K562 (cell line): ENCODE measurements around the gene UTS2R. TPM values are rescaled to one million over a fixed set of nuclear protein-coding genes. Genes with fewer than 3 reads are reported as not detected.
A peak's percentile ranks its signal among the peaks of the same experiment; 100 is the strongest.

Source experiments
- CAMTA2 ChIP-seq: fragments of 250-450 bp; sonication (Bioruptor Pico); conservative IDR thresholded peaks from 2 replicates; pipeline ENCODE4 v1.5.1; 2022
- DNMT1 ChIP-seq: fragments of 450-650 bp; IDR thresholded peaks from 2 replicates; pipeline ENCODE4 v1.6.1; 2016; ENCODE audit warnings: antibody characterized with exemption, mild to moderate bottlenecking
- EHMT2 ChIP-seq: fragments of 450-650 bp; IDR thresholded peaks from 2 replicates; pipeline ENCODE4 v1.6.1; 2018; ENCODE audit warnings: antibody characterized with exemption
- ELF4 ChIP-seq: fragments of 450-650 bp; formaldehyde crosslinking; IDR thresholded peaks from 2 replicates; pipeline ENCODE4 v1.4.0; 2022; ENCODE audit warnings: missing genetic modification characterization
- HNRNPK ChIP-seq: fragments of 200-400 bp; formaldehyde crosslinking; IDR thresholded peaks from one replicate; pipeline ENCODE4 v1.6.1; 2018; ENCODE audit warnings: mild to moderate bottlenecking, low read depth, low read length; ENCODE audit not compliant: poor library complexity, severe bottlenecking
- HNRNPUL1 ChIP-seq: fragments of 200-400 bp; formaldehyde crosslinking; IDR thresholded peaks from 2 replicates; pipeline ENCODE4 v1.6.1; 2017; ENCODE audit warnings: low read length
- NR2C2 ChIP-seq, 2 experiments: fragments of 200-800 bp in 1 of 2; sonication (Bioruptor generic) in 1 of 2; sonication (generic) in 1 of 2; formaldehyde crosslinking in 1 of 2; IDR thresholded peaks; 2 replicates each; pipeline versions ENCODE4 v1.6.1 to v1.8.0; 2016 to 2022; ENCODE audit warnings: mild to moderate bottlenecking in 1 of 2, missing compliant biosample characterization in 1 of 2, missing genetic modification characterization in 1 of 2, missing genetic modification reagents in 1 of 2
- RUNX1 ChIP-seq: sonication (generic); IDR thresholded peaks from 2 replicates; pipeline ENCODE4 v1.6.1; 2016; ENCODE audit warnings: antibody characterized with exemption, low read depth
- SMAD4 ChIP-seq: fragments of 250-450 bp; sonication (Bioruptor Pico); conservative IDR thresholded peaks from 2 replicates; pipeline ENCODE4 v1.8.0; 2021; ENCODE audit warnings: inconsistent platforms, mild to moderate bottlenecking, moderate library complexity
- SNAPC5 ChIP-seq: fragments of 250-450 bp; sonication (Bioruptor Pico); IDR thresholded peaks from 2 replicates; pipeline ENCODE4 v1.8.0; 2021; ENCODE audit warnings: moderate library complexity, mild to moderate bottlenecking, inconsistent platforms
- SRSF7 ChIP-seq: fragments of 200-400 bp; formaldehyde crosslinking; optimal IDR thresholded peaks from 2 replicates; pipeline ENCODE3; 2017; ENCODE audit warnings: mild to moderate bottlenecking, low read depth, low read length
- ZBTB11 ChIP-seq, 3 experiments: fragments of 200-800 bp in 1 of 3; fragments of 250-450 bp in 1 of 3; fragments of 450-650 bp in 1 of 3; sonication (Bioruptor Pico) in 1 of 3; sonication (Bioruptor generic) in 1 of 3; formaldehyde crosslinking in 1 of 3; IDR thresholded peaks; 2 replicates each; pipeline versions ENCODE4 v1.6.1 to v1.8.0; 2016 to 2022; ENCODE audit warnings: mild to moderate bottlenecking in 2 of 3, missing genetic modification characterization in 2 of 3, missing compliant biosample characterization in 1 of 3, moderate library complexity in 1 of 3
- ZNF253 ChIP-seq: fragments of 250-450 bp; sonication (Bioruptor Pico); conservative IDR thresholded peaks from 2 replicates; pipeline ENCODE4 v1.6.1; 2021; ENCODE audit warnings: mild to moderate bottlenecking
- ZNF324 ChIP-seq: fragments of 250-450 bp; sonication (Bioruptor Pico); IDR thresholded peaks from 2 replicates; pipeline ENCODE4 v1.4.0; 2020; ENCODE audit warnings: mild to moderate bottlenecking
- polyA plus RNA-seq, 8 experiments: library from polyadenylated mRNA; depleted of rRNA in 4 of 8; stranded (reverse) in 5 of 8; unstranded in 3 of 8; fragments of >200 nt; fragmentation: Nextera tagmentation in 2 of 8; fragmentation: Illumina TruSeq in 1 of 8; extraction: Ambion mirVana in 2 of 8; extraction: Trizol in 1 of 8; gene quantifications; 2 replicates each; pipeline versions ENCODE4 v1.2.1 to v1.2.3, GENCODE V29; 2011 to 2014; ENCODE audit warnings: inconsistent platforms in 1 of 8, missing spikeins in 1 of 8
- total RNA-seq, 7 experiments: library from RNA; depleted of rRNA in 6 of 7; stranded (reverse); fragments of >200 nt in 6 of 7; fragmentation: Illumina TruSeq in 2 of 7; extraction: Trizol in 2 of 7; gene quantifications; 2 replicates each; pipeline versions ENCODE4 v1.2.1 to v1.2.3, GENCODE V29; 2011 to 2021; ENCODE audit warnings: low replicate concordance in 1 of 7
- TF ChIP-seq, protein P1 (sequence below): fragments of 450-650 bp; IDR thresholded peaks from 2 replicates; pipeline ENCODE4 v1.6.1; 2017; ENCODE audit warnings: antibody characterized with exemption, mild to moderate bottlenecking
- TF ChIP-seq, protein P2 (sequence below): sonication (generic); formaldehyde crosslinking; IDR thresholded peaks from 2 replicates; pipeline ENCODE4 v1.8.0; 2022; ENCODE audit warnings: mild to moderate bottlenecking, low read depth, missing genetic modification reagents

The UTS2R gene
- total and polyA plus RNA-seq, 9 of the 15 experiments (the other 6 are each of a cell fraction or from before 2014, with no cell fraction given), result 0.22 TPM; not detected in 8

DNA sequence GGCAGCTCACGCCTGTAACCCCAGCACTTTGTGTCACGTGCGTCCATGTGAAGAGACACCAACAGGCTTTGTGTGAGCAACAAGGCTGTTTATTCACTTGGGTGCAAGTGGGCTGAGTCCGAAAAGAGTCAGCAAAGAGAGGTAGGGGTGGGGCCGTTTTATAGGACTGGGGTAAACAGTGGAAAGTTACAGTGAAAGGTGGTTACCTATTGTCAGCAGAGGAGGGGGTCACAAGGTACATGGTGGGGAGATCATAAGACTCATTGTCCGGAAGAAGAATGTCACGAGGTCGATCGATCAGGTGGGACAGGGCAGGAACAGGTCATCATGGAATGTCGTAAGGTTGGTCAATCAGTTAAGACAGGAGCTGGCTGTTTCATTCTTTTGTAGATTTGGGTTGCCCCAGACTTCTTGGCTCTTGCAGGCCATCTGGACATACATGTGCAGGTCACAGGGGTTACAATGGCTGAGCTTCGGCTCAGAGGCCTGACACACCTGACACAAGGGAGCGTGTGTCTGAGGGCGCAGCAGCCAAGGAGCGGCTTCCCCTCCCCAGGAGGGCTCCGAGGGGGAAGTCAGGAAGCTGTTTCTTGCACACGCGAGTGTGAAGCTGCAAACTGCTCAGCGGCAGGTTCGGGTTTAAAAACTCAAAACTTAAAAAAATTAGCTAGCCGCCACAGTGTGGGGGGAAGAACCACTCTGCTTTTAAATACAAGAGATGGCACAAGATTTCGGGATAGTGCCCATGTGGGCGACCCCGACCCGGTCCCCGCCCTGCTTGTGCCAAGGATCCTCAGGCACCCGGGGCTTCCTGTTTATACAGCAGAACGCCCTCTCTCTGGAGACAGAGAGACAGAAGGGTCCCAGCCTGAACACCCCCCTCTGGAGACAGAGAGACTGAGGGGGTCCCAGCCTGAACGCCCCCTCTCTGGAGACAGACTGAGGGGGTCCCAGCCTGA is 24.9 kb upstream of the UTS2R start (continued):
- TF ChIP-seq, protein P1, sequence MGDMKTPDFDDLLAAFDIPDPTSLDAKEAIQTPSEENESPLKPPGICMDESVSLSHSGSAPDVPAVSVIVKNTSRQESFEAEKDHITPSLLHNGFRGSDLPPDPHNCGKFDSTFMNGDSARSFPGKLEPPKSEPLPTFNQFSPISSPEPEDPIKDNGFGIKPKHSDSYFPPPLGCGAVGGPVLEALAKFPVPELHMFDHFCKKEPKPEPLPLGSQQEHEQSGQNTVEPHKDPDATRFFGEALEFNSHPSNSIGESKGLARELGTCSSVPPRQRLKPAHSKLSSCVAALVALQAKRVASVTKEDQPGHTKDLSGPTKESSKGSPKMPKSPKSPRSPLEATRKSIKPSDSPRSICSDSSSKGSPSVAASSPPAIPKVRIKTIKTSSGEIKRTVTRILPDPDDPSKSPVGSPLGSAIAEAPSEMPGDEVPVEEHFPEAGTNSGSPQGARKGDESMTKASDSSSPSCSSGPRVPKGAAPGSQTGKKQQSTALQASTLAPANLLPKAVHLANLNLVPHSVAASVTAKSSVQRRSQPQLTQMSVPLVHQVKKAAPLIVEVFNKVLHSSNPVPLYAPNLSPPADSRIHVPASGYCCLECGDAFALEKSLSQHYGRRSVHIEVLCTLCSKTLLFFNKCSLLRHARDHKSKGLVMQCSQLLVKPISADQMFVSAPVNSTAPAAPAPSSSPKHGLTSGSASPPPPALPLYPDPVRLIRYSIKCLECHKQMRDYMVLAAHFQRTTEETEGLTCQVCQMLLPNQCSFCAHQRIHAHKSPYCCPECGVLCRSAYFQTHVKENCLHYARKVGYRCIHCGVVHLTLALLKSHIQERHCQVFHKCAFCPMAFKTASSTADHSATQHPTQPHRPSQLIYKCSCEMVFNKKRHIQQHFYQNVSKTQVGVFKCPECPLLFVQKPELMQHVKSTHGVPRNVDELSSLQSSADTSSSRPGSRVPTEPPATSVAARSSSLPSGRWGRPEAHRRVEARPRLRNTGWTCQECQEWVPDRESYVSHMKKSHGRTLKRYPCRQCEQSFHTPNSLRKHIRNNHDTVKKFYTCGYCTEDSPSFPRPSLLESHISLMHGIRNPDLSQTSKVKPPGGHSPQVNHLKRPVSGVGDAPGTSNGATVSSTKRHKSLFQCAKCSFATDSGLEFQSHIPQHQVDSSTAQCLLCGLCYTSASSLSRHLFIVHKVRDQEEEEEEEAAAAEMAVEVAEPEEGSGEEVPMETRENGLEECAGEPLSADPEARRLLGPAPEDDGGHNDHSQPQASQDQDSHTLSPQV, result peak; percentile 90; the same call in 1 of the 2 replicates
- TF ChIP-seq SRSF7 (no peak), ZBTB11 (CRISPR knock-in tag; IDR thresholded peaks at IDR 0.05) (peak in 1 of 3 experiments; percentile 37; a peak in 2 of 6 replicates), ZNF253 (CRISPR knock-in tag) (no peak), EHMT2 (no peak), SMAD4 (CRISPR knock-in tag) (peak; percentile 67), RUNX1 (no peak), SNAPC5 (CRISPR knock-in tag) (no peak), DNMT1 (no peak), ELF4 (CRISPR knock-in tag) (peak; percentile 6; the same call in 1 of the 2 replicates), HNRNPUL1 (no peak), CAMTA2 (no peak), NR2C2 (CRISPR knock-in tag; IDR thresholded peaks at IDR 0.05) (no peak), NR2C2 (tag; IDR thresholded peaks at IDR 0.05) (no peak), HNRNPK (no peak), ZNF324 (no peak)
- TF ChIP-seq, protein P2, sequence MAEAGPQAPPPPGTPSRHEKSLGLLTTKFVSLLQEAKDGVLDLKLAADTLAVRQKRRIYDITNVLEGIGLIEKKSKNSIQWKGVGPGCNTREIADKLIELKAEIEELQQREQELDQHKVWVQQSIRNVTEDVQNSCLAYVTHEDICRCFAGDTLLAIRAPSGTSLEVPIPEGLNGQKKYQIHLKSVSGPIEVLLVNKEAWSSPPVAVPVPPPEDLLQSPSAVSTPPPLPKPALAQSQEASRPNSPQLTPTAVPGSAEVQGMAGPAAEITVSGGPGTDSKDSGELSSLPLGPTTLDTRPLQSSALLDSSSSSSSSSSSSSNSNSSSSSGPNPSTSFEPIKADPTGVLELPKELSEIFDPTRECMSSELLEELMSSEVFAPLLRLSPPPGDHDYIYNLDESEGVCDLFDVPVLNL (CRISPR knock-in tag), result no peak
